OCI-LY7 (cell line): ENCODE data around the gene TRIO. TPM values are rescaled to one million over a fixed set of nuclear protein-coding genes. Genes with fewer than 3 reads are reported as not detected.

Experiments
- BruUV-seq: library from RNA; stranded (reverse); fragments of 400-500 nt; replicated peaks from 2 replicates; lab custom pipeline; 2021; lab: Mats Ljungman, UMichigan
- CTCF ChIA-PET: fragments of 300-600 bp; sonication (Branson Sonifier 250); formaldehyde crosslinking; loops from one replicate; lab custom pipeline; 2022; ENCODE audit warnings: antibody characterized with exemption; ENCODE audit not compliant: unreplicated experiment; lab: Charles Lee
- POLR2A ChIA-PET: fragments of 300-600 bp; sonication (Branson Sonifier 250); formaldehyde crosslinking; loops from one replicate; lab custom pipeline; 2022; ENCODE audit warnings: antibody characterized with exemption; lab: Charles Lee
- DNase-seq: peaks from one replicate; pipeline ENCODE4 v3.0.0-alpha.2; 2015; ENCODE audit warnings: low spot score
- H2AFZ ChIP-seq: fragments of 200-600 bp; sonication (generic), shearing (Covaris generic); 2 replicates; pipeline ENCODE4 v1.6.1; 2014; ENCODE audit warnings: mild to moderate bottlenecking, antibody characterized with exemption, low read length, moderate library complexity
- H3K27ac ChIP-seq: fragments of 200-600 bp; sonication (generic); 2 replicates; pipeline ENCODE4 v1.5.1; 2014; ENCODE audit warnings: mixed run types, low read depth, mild to moderate bottlenecking, moderate library complexity, low read length, inconsistent platforms; ENCODE audit not compliant: poor library complexity, severe bottlenecking
- H3K36me3 ChIP-seq: fragments of 200-600 bp; sonication (generic); 2 replicates; pipeline ENCODE4 v1.6.1; 2014; ENCODE audit warnings: mild to moderate bottlenecking, antibody characterized with exemption, low read length, moderate library complexity, mixed read lengths; ENCODE audit not compliant: insufficient read depth
- H3K4me1 ChIP-seq: fragments of 200-600 bp; sonication (generic); 2 replicates; pipeline ENCODE4 v1.5.1; 2014; ENCODE audit warnings: mild to moderate bottlenecking, low read length; ENCODE audit not compliant: insufficient read depth, poor library complexity, severe bottlenecking
- H3K4me2 ChIP-seq: fragments of 200-600 bp; sonication (generic); 2 replicates; pipeline ENCODE4 v1.6.1; 2014; ENCODE audit warnings: mild to moderate bottlenecking, low read length
- H3K4me3 ChIP-seq: fragments of 200-600 bp; sonication (generic); 2 replicates; pipeline ENCODE4 v1.5.1; 2014; ENCODE audit warnings: mild to moderate bottlenecking, low read depth, low read length; ENCODE audit not compliant: poor library complexity, severe bottlenecking
- H3K79me2 ChIP-seq: fragments of 200-600 bp; sonication (generic); 2 replicates; pipeline ENCODE4 v1.6.1; 2016; ENCODE audit warnings: low read depth, mild to moderate bottlenecking, low read length, moderate library complexity, mixed read lengths; ENCODE audit not compliant: insufficient read depth
- H3K9me2 ChIP-seq: fragments of 200-600 bp; sonication (generic); 2 replicates; pipeline ENCODE4 v1.6.1; 2016; ENCODE audit warnings: mild to moderate bottlenecking, low read length, mixed read lengths; ENCODE audit not compliant: insufficient read depth
- H3K9me3 ChIP-seq: fragments of 200-600 bp; sonication (generic); 2 replicates; pipeline ENCODE4 v1.6.1; 2014; ENCODE audit warnings: mild to moderate bottlenecking, mixed run types, low read length, mixed read lengths
- H4K20me1 ChIP-seq: fragments of 200-600 bp; sonication (generic); 2 replicates; pipeline ENCODE4 v1.6.1; 2014; ENCODE audit warnings: mild to moderate bottlenecking, antibody characterized with exemption, low read length, moderate library complexity, mixed read lengths; ENCODE audit not compliant: insufficient read depth
- CTCF ChIP-seq: fragments of 200-600 bp; sonication (generic); conservative IDR thresholded peaks from 2 replicates; pipeline ENCODE4 v1.5.1; 2014; ENCODE audit warnings: mild to moderate bottlenecking, antibody characterized with exemption, low read length, moderate library complexity, mixed read lengths
- EZH2phosphoT487 ChIP-seq: fragments of 200-600 bp; sonication (generic); IDR thresholded peaks from 2 replicates; pipeline ENCODE4 v1.6.1; 2018; ENCODE audit warnings: low read depth, borderline replicate concordance, mild to moderate bottlenecking, mixed run types, antibody characterized with exemption, low read length, moderate library complexity, mixed read lengths
- intact Hi-C: fragments of 100-400 bp; cut with micrococcal nuclease; formaldehyde crosslinking; loops from one replicate; pipeline ENCODE4 v1.10.0; 2022; ENCODE audit not compliant: unreplicated experiment
- total RNA-seq, 2 experiments: library from RNA; depleted of rRNA in 1 of 2; stranded (reverse); fragments of >200 nt in 1 of 2; shearing (Covaris generic) in 1 of 2; gene quantifications; 2 replicates each; pipeline ENCODE4 v1.2.3, GENCODE V29; 2014 to 2022

The TRIO gene
- total RNA-seq, 2 experiments from 2014 or later, result 35.8 to 55.1 TPM

GRCh38 chr5:14330729-14331385 lies 187.7 kb downstream of the TRIO start:
- peak overlapping the region; percentile 47 for H3K4me2 ChIP-seq
- intact Hi-C loops, result no loop called here
- H3K79me2 ChIP-seq, result no peaks in the 10 kb centered on the region
- ChIA-PET CTCF (no interaction called here), POLR2A (interaction anchor here (0.6 kb wide), 1 partner anchor 185 kb away, joined by 3 read pairs; no protein-coding TSS in a partner anchor)
- H3K9me2 ChIP-seq, result no peaks in the 10 kb centered on the region
- no TSS peak for BruUV-seq
- no peaks in the 10 kb centered on the region for H3K9me3 ChIP-seq
- no peaks in the 10 kb centered on the region for H3K36me3 ChIP-seq
- H3K4me3 ChIP-seq, result no peak overlapping the region
- no peaks in the 10 kb centered on the region for H4K20me1 ChIP-seq
- no peak for TF ChIP-seq EZH2phosphoT487
- no peak for TF ChIP-seq CTCF
- DNase-seq, result no peak
- H3K4me1 ChIP-seq, result peaks cover 15% of the 10 kb centered on the region
- H2AFZ ChIP-seq, result no peak overlapping the region
- no peak overlapping the region for H3K27ac ChIP-seq

GRCh38 chr5:14331386-14331781 lies 188.2 kb downstream of the TRIO start:
- peak overlapping the region; percentile 49 for H3K4me2 ChIP-seq
- no peaks in the 10 kb centered on the region for H3K36me3 ChIP-seq
- TF ChIP-seq CTCF (no peak), EZH2phosphoT487 (no peak)
- no peaks in the 10 kb centered on the region for H3K9me2 ChIP-seq
- H3K27ac ChIP-seq, result no peak overlapping the region
- peak; percentile 30 for DNase-seq
- no peaks in the 10 kb centered on the region for H3K79me2 ChIP-seq
- H3K9me3 ChIP-seq, result no peaks in the 10 kb centered on the region
- peaks cover 15% of the 10 kb centered on the region for H3K4me1 ChIP-seq
- 0 out of 2 replicates have a peak overlapping the region, but pooled peaks have one; percentile 4 for H2AFZ ChIP-seq
- ChIA-PET POLR2A (interaction anchor here (0.6 kb wide), 1 partner anchor 186 kb away, joined by 3 read pairs; no protein-coding TSS in a partner anchor), CTCF (no interaction called here)
- no peaks in the 10 kb centered on the region for H4K20me1 ChIP-seq
- H3K4me3 ChIP-seq, result no peak overlapping the region
- no TSS peak for BruUV-seq
- intact Hi-C loops, result no loop called here

GRCh38 chr5:14332038-14332631 lies 189.0 kb downstream of the TRIO start:
- POLR2A ChIA-PET, result no interaction called here
- Histone ChIP-seq H3K4me1 (peaks cover 15% of the 10 kb centered on the region), H3K4me3 (no peak overlapping the region), H3K9me2 (no peaks in the 10 kb centered on the region), H3K36me3 (no peaks in the 10 kb centered on the region), H4K20me1 (no peaks in the 10 kb centered on the region), H3K79me2 (no peaks in the 10 kb centered on the region), H3K4me2 (no peak overlapping the region), H3K9me3 (no peaks in the 10 kb centered on the region), H2AFZ (0 out of 2 replicates have a peak overlapping the region, but pooled peaks have one; percentile 4), H3K27ac (no peak overlapping the region)
- TF ChIP-seq CTCF (no peak), EZH2phosphoT487 (no peak)
- DNase-seq, result no peak
- intact Hi-C loops, result no loop called here
- no TSS peak for BruUV-seq
- CTCF ChIA-PET, result no interaction called here
